Measurements from ENCODE around the gene PMEPA1. TPM values are rescaled to one million over a fixed set of nuclear protein-coding genes. Genes with fewer than 3 reads are reported as not detected.

Gene PMEPA1
- total RNA-seq, 1 donor = 0.86 TPM

- DNase-seq (ENCODE audit: low read depth) = no peak
- H3K4me3 ChIP-seq (ENCODE audit: low read depth, low read length) = no peak overlapping the region
- TF ChIP-seq, protein P1, sequence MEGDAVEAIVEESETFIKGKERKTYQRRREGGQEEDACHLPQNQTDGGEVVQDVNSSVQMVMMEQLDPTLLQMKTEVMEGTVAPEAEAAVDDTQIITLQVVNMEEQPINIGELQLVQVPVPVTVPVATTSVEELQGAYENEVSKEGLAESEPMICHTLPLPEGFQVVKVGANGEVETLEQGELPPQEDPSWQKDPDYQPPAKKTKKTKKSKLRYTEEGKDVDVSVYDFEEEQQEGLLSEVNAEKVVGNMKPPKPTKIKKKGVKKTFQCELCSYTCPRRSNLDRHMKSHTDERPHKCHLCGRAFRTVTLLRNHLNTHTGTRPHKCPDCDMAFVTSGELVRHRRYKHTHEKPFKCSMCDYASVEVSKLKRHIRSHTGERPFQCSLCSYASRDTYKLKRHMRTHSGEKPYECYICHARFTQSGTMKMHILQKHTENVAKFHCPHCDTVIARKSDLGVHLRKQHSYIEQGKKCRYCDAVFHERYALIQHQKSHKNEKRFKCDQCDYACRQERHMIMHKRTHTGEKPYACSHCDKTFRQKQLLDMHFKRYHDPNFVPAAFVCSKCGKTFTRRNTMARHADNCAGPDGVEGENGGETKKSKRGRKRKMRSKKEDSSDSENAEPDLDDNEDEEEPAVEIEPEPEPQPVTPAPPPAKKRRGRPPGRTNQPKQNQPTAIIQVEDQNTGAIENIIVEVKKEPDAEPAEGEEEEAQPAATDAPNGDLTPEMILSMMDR (IDR thresholded peaks at IDR 0.05; ENCODE audit: insufficient read depth, low read depth, low read length) = no peak
Observed at GRCh38 chr20:57728762-57729161, 18.9 kb upstream of the PMEPA1 start.

- TF ChIP-seq, protein P1 (IDR thresholded peaks at IDR 0.05; ENCODE audit: insufficient read depth, low read depth, low read length) = no peak
- DNase-seq (ENCODE audit: low read depth) = no peak
- no peak overlapping the region for H3K4me3 ChIP-seq (ENCODE audit: low read depth, low read length)
Observed at GRCh38 chr20:57727863-57728262, 18.0 kb upstream of the PMEPA1 start.

- no peak for DNase-seq (ENCODE audit: low read depth)
- no peak overlapping the region for H3K4me3 ChIP-seq (ENCODE audit: low read depth, low read length)
- TF ChIP-seq, protein P1 (IDR thresholded peaks at IDR 0.05; ENCODE audit: insufficient read depth, low read depth, low read length) = no peak
Observed at GRCh38 chr20:57725636-57726035, 15.8 kb upstream of the PMEPA1 start.

DNA sequence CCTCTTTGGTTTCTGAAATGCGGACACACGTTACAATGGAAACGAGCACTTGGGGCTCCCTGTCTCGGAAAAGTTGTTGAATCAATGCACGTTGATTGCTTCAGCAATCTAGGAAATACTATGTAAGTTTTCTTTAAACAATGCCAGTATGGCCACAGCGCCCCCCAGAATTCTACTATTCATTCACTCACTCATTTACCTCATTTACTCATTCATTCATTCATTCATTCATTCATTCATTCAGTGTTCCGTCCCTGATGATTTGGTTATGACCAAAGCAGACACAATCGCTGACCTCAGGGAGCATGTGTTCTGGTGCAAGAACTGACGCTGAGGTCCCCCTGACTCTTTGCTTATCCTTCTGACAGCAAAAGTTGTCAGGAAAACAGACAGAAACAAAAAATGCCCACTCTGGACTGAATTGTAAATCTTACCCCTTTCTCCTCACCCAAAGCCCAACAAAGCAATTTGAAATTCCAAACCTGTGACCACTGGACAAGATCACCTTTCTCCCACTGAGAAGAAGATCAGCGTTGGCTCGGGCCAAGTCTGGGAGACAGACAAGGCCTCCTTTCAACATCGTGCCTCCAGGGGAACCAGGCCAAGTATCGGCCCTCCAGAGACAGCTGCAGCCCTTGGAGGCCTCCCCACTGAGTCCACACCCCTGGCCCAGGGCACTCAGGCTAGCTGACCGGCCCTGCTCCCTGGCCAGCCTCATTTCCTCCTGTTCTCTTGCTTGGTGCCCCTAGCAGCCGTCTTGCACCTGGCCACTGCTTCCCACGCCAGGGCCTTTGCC lies 15.0 kb upstream of the PMEPA1 start:
- TF ChIP-seq, protein P1 (IDR thresholded peaks at IDR 0.05; ENCODE audit: insufficient read depth, low read depth, low read length) = no peak
- no peak overlapping the region for H3K4me3 ChIP-seq (ENCODE audit: low read depth, low read length)
- DNase-seq (ENCODE audit: low read depth) = no peak

DNA sequence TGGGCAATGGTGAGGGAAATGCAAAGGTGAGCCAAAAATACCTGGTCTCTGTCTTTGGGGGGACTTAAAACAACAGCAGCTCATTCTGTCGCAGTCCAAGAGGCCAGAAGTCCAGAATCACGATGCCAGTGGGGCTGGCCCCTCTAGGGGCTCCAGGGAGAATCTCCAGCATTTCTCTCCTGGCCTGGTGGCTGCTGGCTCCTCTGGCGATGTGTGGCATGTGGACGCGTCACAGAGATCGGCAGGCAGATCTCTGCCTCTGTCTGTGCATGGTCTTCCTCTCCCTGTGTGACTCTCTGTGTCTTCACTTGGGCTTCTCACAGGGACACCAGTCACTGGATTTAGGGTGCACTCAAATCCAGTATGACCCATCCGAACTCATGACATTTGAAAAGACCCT lies 14.0 kb upstream of the PMEPA1 start:
- H3K4me3 ChIP-seq (ENCODE audit: low read depth, low read length) = no peak overlapping the region
- TF ChIP-seq, protein P1 (IDR thresholded peaks at IDR 0.05; ENCODE audit: insufficient read depth, low read depth, low read length) = no peak
- DNase-seq (ENCODE audit: low read depth) = no peak

- H3K4me3 ChIP-seq (ENCODE audit: low read depth, low read length) = no peak overlapping the region
- TF ChIP-seq, protein P1 (IDR thresholded peaks at IDR 0.05; ENCODE audit: insufficient read depth, low read depth, low read length) = no peak
- no peak for DNase-seq (ENCODE audit: low read depth)
Observed at GRCh38 chr20:57719951-57720350, 10.1 kb upstream of the PMEPA1 start.

Data from fibroblast of villous mesenchyme (primary cell).